Heart right ventricle (tissue), 16 donors: ENCODE data around the gene S100A14. TPM values are rescaled to one million over a fixed set of nuclear protein-coding genes. Genes with fewer than 3 reads are reported as not detected.

Source experiments
- ATAC-seq, 8 donors: fragments of 200-7000 bp; cut with Tn5 transposase; one replicate each; pipeline ENCODE4 v1.9.1; 2020; ENCODE audit warnings: mild to moderate bottlenecking in 8 of 8, moderate library complexity in 8 of 8, moderate number of reproducible peaks in 1 of 8
- DNase-seq, 2 donors: peaks; one replicate each; pipeline ENCODE4 v3.0.0-alpha.2; 2020
- H3K27ac ChIP-seq, 10 donors: fragments of 200-600 bp; sonication (generic) in 2 of 10; one replicate each; pipeline versions ENCODE4 v1.5.0 to v1.8.0; 2020 to 2022; ENCODE audit warnings: mild to moderate bottlenecking in 3 of 10
- H3K27me3 ChIP-seq, 7 donors: fragments of 200-600 bp; one replicate each; pipeline ENCODE4 v1.8.0; 2021 to 2022; ENCODE audit warnings: mild to moderate bottlenecking in 2 of 7
- H3K36me3 ChIP-seq, 9 donors: fragments of 200-600 bp; sonication (generic) in 1 of 9; one replicate each; pipeline versions ENCODE4 v1.5.0 to v1.8.0; 2020 to 2022; ENCODE audit warnings: mild to moderate bottlenecking in 2 of 9
- H3K4me1 ChIP-seq, 9 donors: fragments of 200-600 bp; sonication (generic) in 1 of 9; one replicate each; pipeline versions ENCODE4 v1.5.0 to v1.8.0; 2020 to 2022; ENCODE audit warnings: mild to moderate bottlenecking in 4 of 9
- H3K4me3 ChIP-seq, 10 donors: fragments of 200-600 bp; sonication (generic) in 2 of 10; one replicate each; pipeline versions ENCODE4 v1.5.0 to v1.8.0; 2020 to 2022; ENCODE audit warnings: mild to moderate bottlenecking in 7 of 10, moderate library complexity in 2 of 10
- H3K9me3 ChIP-seq, 11 donors: fragments of 200-600 bp in 10 of 11; sonication (generic) in 2 of 11; one replicate each; pipeline versions ENCODE4 v1.5.0 to v1.8.0; 2013 to 2022; ENCODE audit warnings: mild to moderate bottlenecking in 2 of 11, control low read depth in 1 of 11, moderate library complexity in 1 of 11
- CTCF ChIP-seq, 9 donors: fragments of 200-600 bp; sonication (generic) in 2 of 9; IDR thresholded peaks; one replicate each; pipeline versions ENCODE4 v1.5.0 to v1.8.0; 2021 to 2022; ENCODE audit warnings: antibody characterized with exemption in 9 of 9, mild to moderate bottlenecking in 5 of 9, moderate library complexity in 1 of 9
- WGBS, 2 donors: extraction: QIAGEN DNeasy Blood & Tissue Kit; methylation state at CpG; one replicate each; pipeline ENCODE4 v1.1.7; 2013; ENCODE audit warnings: inconsistent platforms in 1 of 2; 5-methylcytosine and 5-hydroxymethylcytosine counted together
- intact Hi-C, 10 donors: fragments of 100-400 bp; cut with DNase I; formaldehyde crosslinking; loops; one replicate each; pipeline versions ENCODE4 v1.11.1 to v1.14.2; 2022
- polyA plus RNA-seq, 2 donors: library from polyadenylated mRNA; stranded (reverse); fragments of 200-250 nt; gene quantifications; one replicate each; pipeline ENCODE4 v1.2.3, GENCODE V29; 2013
- total RNA-seq, 10 donors: library from RNA; stranded (reverse); fragmentation: NEBNext Ultra II Directional in 3 of 10; extraction: Animal tissue kit (Norgen Biotek cat#: 25700) in 3 of 10; gene quantifications; one replicate each; pipeline versions ENCODE4 v1.2.1 to v1.2.4, GENCODE V29; 2021 to 2023
- donor health status: Arrhythmogenic right ventricular cardiomyopathy.
- donor health status: ischemic (EF 13 %, LVEDD 7.1; RV severe dilation, severe dysfunction).
- donor health status: healthy with polysubstance abuse.
- donor health status: DM: no; HTN: yes; CAD: no.
- donor health status: DM: no; HTN: no; CAD: no.
- donor health status: ischemic (EF 25% LVEDD 6.9; RV normal size, moderate dysfunction).
- donor health status: ischemic (EF 25% LVEDD 5.7; RV mildly dilated, moderate dysfunction).
- donor health status: healthy.
- donor health status: DM: yes; HTN: yes; CAD: no.
- donor health status: Ischemic cardiomyopathy.
- donor health status: ischemic (EF 35%, LVEDD 5.7; RV mildly dilated, moderate dysfunction).
- donor health status: nonischemic (EF 11% LVEDD 7.7; RV severe dilation, severe dysfunction).
- donor health status: DM: yes; HTN: yes; CAD: no.
- donor health status: PGD.
- donor health status: ischemic (EF 29% LVEDD 5.4; RV normal size, mild dysfunction).
- donor health status: nonischemic (EF 23%, LVEDD 6.1; RV moderate dilation, normal function).

S100A14 gene
- total and polyA plus RNA-seq, 12 donors, result 0.80 to 7.3 (median 4.1) TPM

- peaks cover 0 to 1% (median 0%) of the 10 kb centered on the region in 9 donors for H3K36me3 ChIP-seq
- 37 to 43% methylated on average over 9 of the region's 9 CpGs for WGBS, 2 donors
- peak within 1 kb of the TSS; percentile 30 to 67 (median 58) for H3K4me3 ChIP-seq
- no peaks in the 10 kb centered on the region for H3K27me3 ChIP-seq
- TF ChIP-seq CTCF (IDR thresholded peaks at IDR 0.05), result no peak
- H3K27ac ChIP-seq, result peak within 1 kb of the TSS; percentile 41 to 91 (median 86)
- DNase-seq (peak; percentile 74 to 80), ATAC-seq (peak; percentile 53 to 84 (median 72))
- intact Hi-C loops, result loop anchor here in 2 of 10 donors (5.0 to 10.0 kb wide), 2 partner anchors 78 to 81 kb away; partner anchors contain the start of gene S100A6 (in 1 of the 2)
- no peaks in the 10 kb centered on the region for H3K9me3 ChIP-seq
- peaks cover 13 to 66% (median 42%) of the 10 kb centered on the region in 9 donors for H3K4me1 ChIP-seq
Observed at GRCh38 chr1:153612755-153613331, 3.3 kb downstream of the S100A14 start, which contains the start of gene S100A16. TSS of gene S100A16 (minus strand) at chr1:153613137. CDS start at chr1:153608151, 4,986 bp downstream.

GRCh38 chr1:153612111-153612754 is 3.9 kb downstream of the S100A14 start:
- Histone ChIP-seq H3K27ac (peak overlapping the region; percentile 41 to 91 (median 86)), H3K36me3 (peaks cover 0 to 8% (median 6%) of the 10 kb centered on the region in 9 donors), H3K9me3 (no peaks in the 10 kb centered on the region), H3K4me3 (peak overlapping the region; percentile 30 to 67 (median 58)), H3K27me3 (no peaks in the 10 kb centered on the region), H3K4me1 (peaks cover 10 to 66% (median 36%) of the 10 kb centered on the region in 9 donors)
- intact Hi-C loops, result loop anchor here in 2 of 10 donors (5.0 to 10.0 kb wide), 2 partner anchors 77 to 80 kb away; partner anchors contain the start of gene S100A6 (in 1 of the 2)
- 31 to 55% methylated on average over 11 of the region's 11 CpGs for WGBS, 2 donors
- DNase-seq (no peak), ATAC-seq (peak in 1 of 8 donors; percentile 12)
- no peak for TF ChIP-seq CTCF (IDR thresholded peaks at IDR 0.05)

GRCh38 chr1:153611356-153611755 is 4.8 kb downstream of the S100A14 start:
- H3K9me3 ChIP-seq, result no peaks in the 10 kb centered on the region
- peak overlapping the region in 4 of 10 donors; percentile 6 to 67 (median 62) for H3K4me3 ChIP-seq
- WGBS, 2 donors, result 86 to 90% methylated on average over 1 of the region's 1 CpG
- DNase-seq, result no peak
- H3K36me3 ChIP-seq, result peaks cover 0 to 16% (median 14%) of the 10 kb centered on the region in 9 donors
- peak overlapping the region in 4 of 10 donors; percentile 95 to 99 (median 98) for H3K27ac ChIP-seq
- H3K27me3 ChIP-seq, result no peaks in the 10 kb centered on the region
- TF ChIP-seq CTCF (IDR thresholded peaks at IDR 0.05), result no peak
- intact Hi-C loops, result loop anchor here in 2 of 10 donors (5.0 to 10.0 kb wide), 2 partner anchors 77 to 79 kb away; partner anchors contain the start of gene S100A6 (in 1 of the 2)
- ATAC-seq, result no peak
- H3K4me1 ChIP-seq, result peaks cover 10 to 61% (median 35%) of the 10 kb centered on the region in 9 donors

- H3K9me3 ChIP-seq, result no peaks in the 10 kb centered on the region
- DNase-seq, result no peak
- H3K27me3 ChIP-seq, result no peaks in the 10 kb centered on the region
- H3K4me1 ChIP-seq, result peaks cover 10 to 57% (median 35%) of the 10 kb centered on the region in 9 donors
- peak overlapping the region in 1 of 10 donors; percentile 1 for H3K4me3 ChIP-seq
- H3K36me3 ChIP-seq, result peaks cover 0 to 21% (median 14%) of the 10 kb centered on the region in 9 donors
- intact Hi-C loops, result loop anchor here in 2 of 10 donors (5.0 to 10.0 kb wide), 2 partner anchors 76 to 79 kb away; partner anchors contain the start of gene S100A6 (in 1 of the 2)
- WGBS, 2 donors, result 88 to 90% methylated on average over 7 of the region's 7 CpGs
- no peak for TF ChIP-seq CTCF (IDR thresholded peaks at IDR 0.05)
- no peak for ATAC-seq
- peak overlapping the region; percentile 83 to 99 (median 96) for H3K27ac ChIP-seq
Observed at GRCh38 chr1:153610811-153611301, 5.3 kb downstream of the S100A14 start.
